HG03565 (cell line): Measurements from ENCODE around the gene RGS16.
A peak's percentile ranks its signal among the peaks of the same experiment; 100 is the strongest.
"Not testable (repeated sequence)": the region's sequence is repeated elsewhere in the genome, so short reads cannot be mapped to it uniquely, and the experiment has no call there.

Experiments
- ATAC-seq: cut with Tn5 transposase; IDR thresholded peaks from one replicate; pipeline ENCODE4 v1.9.1; 2021; ENCODE audit warnings: mild to moderate bottlenecking, moderate library complexity; ENCODE audit not compliant: unreplicated experiment

The RGS16 gene

GRCh38 chr1:182604175-182605164 is at the start of gene RGS16:
Gene RGS16 (minus strand): TSS chr1:182604389. CDS start chr1:182604259, 130 bp downstream.
- peak; percentile 63 for ATAC-seq

- ATAC-seq = no peak
Observed at GRCh38 chr1:182653986-182654385, 49.8 kb upstream of the RGS16 start.

- ATAC-seq = no peak
Observed at GRCh38 chr1:182652933-182653332, 48.7 kb upstream of the RGS16 start.

GRCh38 chr1:182651339-182651724 is 47.1 kb upstream of the RGS16 start:
- ATAC-seq = no peak

GRCh38 chr1:182650678-182651338 is 46.6 kb upstream of the RGS16 start:
- no peak for ATAC-seq

- ATAC-seq = no peak
Observed at GRCh38 chr1:182649041-182649440, 44.9 kb upstream of the RGS16 start.

- ATAC-seq = no peak
Observed at GRCh38 chr1:182646739-182647138, 42.5 kb upstream of the RGS16 start.

- ATAC-seq = no peak
Observed at GRCh38 chr1:182644886-182645285, 40.7 kb upstream of the RGS16 start.

- no peak for ATAC-seq
Observed at GRCh38 chr1:182643699-182644098, 39.5 kb upstream of the RGS16 start.

- ATAC-seq = no peak
Observed at GRCh38 chr1:182642461-182642860, 38.3 kb upstream of the RGS16 start.

- ATAC-seq = no peak
Observed at GRCh38 chr1:182641561-182641960, 37.4 kb upstream of the RGS16 start.

GRCh38 chr1:182639330-182639729 is 35.1 kb upstream of the RGS16 start:
- no peak for ATAC-seq

- ATAC-seq = no peak
Observed at GRCh38 chr1:182637769-182638168, 33.6 kb upstream of the RGS16 start.

- ATAC-seq = no peak
Observed at GRCh38 chr1:182635871-182636270, 31.7 kb upstream of the RGS16 start.

- no peak for ATAC-seq
Observed at GRCh38 chr1:182634306-182635072, 30.3 kb upstream of the RGS16 start.

- ATAC-seq = no peak
Observed at GRCh38 chr1:182633657-182634281, 29.6 kb upstream of the RGS16 start.

- ATAC-seq = no peak
Observed at GRCh38 chr1:182633031-182633430, 28.8 kb upstream of the RGS16 start.

- ATAC-seq = not testable (repeated sequence)
Observed at GRCh38 chr1:182632441-182632857, 28.3 kb upstream of the RGS16 start.

GRCh38 chr1:182631954-182632353 is 27.8 kb upstream of the RGS16 start:
- ATAC-seq = no peak

- ATAC-seq = no peak
Observed at GRCh38 chr1:182631053-182631677, 27.0 kb upstream of the RGS16 start.
